ENCODE measurements around the gene C4B. TPM values are rescaled to one million over a fixed set of nuclear protein-coding genes. Genes with fewer than 3 reads are reported as not detected.
A peak's percentile ranks its signal among the peaks of the same experiment; 100 is the strongest.
"Not testable (repeated sequence)": the region's sequence is repeated elsewhere in the genome, so short reads cannot be mapped to it uniquely, and the experiment has no call there.

C4B gene
- total RNA-seq: 2.9 and 3.7 TPM in 2 replicates

GRCh38 chr6:32014547-32014946 is at the start of gene C4B:
TSS of gene C4B (plus strand) at chr6:32014795. CDS start at chr6:32014846, 51 bp downstream.
- H3K27me3 Mint-ChIP-seq; intact Hi-C loops (cut with micrococcal nuclease); H3K4me1 Mint-ChIP-seq; H3K9me3 Mint-ChIP-seq; DNase-seq; H3K27ac Mint-ChIP-seq; H3K36me3 Mint-ChIP-seq (ENCODE audit: low read depth); H3K4me3 Mint-ChIP-seq: not testable (repeated sequence)

- DNase-seq: no peak
- no peak overlapping the region for H3K4me3 Mint-ChIP-seq
- H3K4me1 Mint-ChIP-seq: peaks cover 20% of the 10 kb centered on the region
- H3K27ac Mint-ChIP-seq: no peak overlapping the region
- intact Hi-C loops (cut with micrococcal nuclease): no loop called here
- H3K9me3 Mint-ChIP-seq: no peaks in the 10 kb centered on the region
- no peaks in the 10 kb centered on the region for H3K27me3 Mint-ChIP-seq
- H3K36me3 Mint-ChIP-seq (ENCODE audit: low read depth): peaks cover 76% of the 10 kb centered on the region
Observed at GRCh38 chr6:31965700-31966099, 48.9 kb upstream of the C4B start.

- Mint-ChIP-seq H3K9me3 (no peaks in the 10 kb centered on the region), H3K36me3 (ENCODE audit: low read depth) (peaks cover 69% of the 10 kb centered on the region), H3K4me3 (no peak overlapping the region), H3K4me1 (peaks cover 21% of the 10 kb centered on the region), H3K27me3 (no peaks in the 10 kb centered on the region), H3K27ac (no peak overlapping the region)
- DNase-seq: no peak
- intact Hi-C loops (cut with micrococcal nuclease): no loop called here
Observed at GRCh38 chr6:31966506-31966905, 48.1 kb upstream of the C4B start.

- Mint-ChIP-seq H3K4me3 (no peak overlapping the region), H3K9me3 (no peaks in the 10 kb centered on the region), H3K4me1 (peaks cover 21% of the 10 kb centered on the region), H3K27ac (no peak overlapping the region), H3K36me3 (ENCODE audit: low read depth) (peaks cover 65% of the 10 kb centered on the region), H3K27me3 (peaks cover 2% of the 10 kb centered on the region)
- intact Hi-C loops (cut with micrococcal nuclease): no loop called here
- no peak for DNase-seq
Observed at GRCh38 chr6:31966997-31967925, 47.3 kb upstream of the C4B start.

- Mint-ChIP-seq H3K36me3 (ENCODE audit: low read depth) (peaks cover 58% of the 10 kb centered on the region), H3K27me3 (peaks cover 2% of the 10 kb centered on the region), H3K4me3 (no peak overlapping the region), H3K4me1 (peaks cover 27% of the 10 kb centered on the region), H3K27ac (no peak overlapping the region), H3K9me3 (no peaks in the 10 kb centered on the region)
- intact Hi-C loops (cut with micrococcal nuclease): no loop called here
- no peak for DNase-seq
Observed at GRCh38 chr6:31967926-31968320, 46.7 kb upstream of the C4B start.

GRCh38 chr6:31968326-31968725 is 46.3 kb upstream of the C4B start:
- H3K9me3 Mint-ChIP-seq: no peaks in the 10 kb centered on the region
- DNase-seq: no peak
- no peak overlapping the region for H3K4me3 Mint-ChIP-seq
- H3K4me1 Mint-ChIP-seq: peaks cover 31% of the 10 kb centered on the region
- peaks cover 2% of the 10 kb centered on the region for H3K27me3 Mint-ChIP-seq
- H3K27ac Mint-ChIP-seq: no peak overlapping the region
- intact Hi-C loops (cut with micrococcal nuclease): no loop called here
- peaks cover 57% of the 10 kb centered on the region for H3K36me3 Mint-ChIP-seq (ENCODE audit: low read depth)

- Mint-ChIP-seq H3K4me3 (no peak overlapping the region), H3K9me3 (no peaks in the 10 kb centered on the region), H3K4me1 (peaks cover 38% of the 10 kb centered on the region), H3K27ac (peak overlapping the region; percentile 59), H3K36me3 (ENCODE audit: low read depth) (peaks cover 54% of the 10 kb centered on the region), H3K27me3 (peaks cover 2% of the 10 kb centered on the region)
- intact Hi-C loops (cut with micrococcal nuclease): no loop called here
- no peak for DNase-seq
Observed at GRCh38 chr6:31968791-31969711, 45.5 kb upstream of the C4B start.

GRCh38 chr6:31969712-31970603 is 44.6 kb upstream of the C4B start:
- Mint-ChIP-seq H3K27ac (peak overlapping the region; percentile 83), H3K27me3 (peaks cover 2% of the 10 kb centered on the region), H3K4me1 (peaks cover 41% of the 10 kb centered on the region), H3K36me3 (ENCODE audit: low read depth) (peaks cover 48% of the 10 kb centered on the region), H3K9me3 (no peaks in the 10 kb centered on the region), H3K4me3 (peak overlapping the region; percentile 99)
- no peak for DNase-seq
- intact Hi-C loops (cut with micrococcal nuclease): loop anchor here (10.0 kb wide), 1 partner anchor 1415 kb away; the partner anchor contains the start of genes GNL1 and PRR3

- peak overlapping the region; percentile 100 for H3K27ac Mint-ChIP-seq
- H3K36me3 Mint-ChIP-seq (ENCODE audit: low read depth): peaks cover 40% of the 10 kb centered on the region
- H3K4me1 Mint-ChIP-seq: peaks cover 41% of the 10 kb centered on the region
- no peaks in the 10 kb centered on the region for H3K9me3 Mint-ChIP-seq
- peak overlapping the region; percentile 99 for H3K4me3 Mint-ChIP-seq
- intact Hi-C loops (cut with micrococcal nuclease): loop anchor here (10.0 kb wide), 1 partner anchor 1416 kb away; the partner anchor contains the start of genes GNL1 and PRR3
- H3K27me3 Mint-ChIP-seq: peaks cover 2% of the 10 kb centered on the region
- DNase-seq: peak; percentile 65
Observed at GRCh38 chr6:31970604-31971271, 43.9 kb upstream of the C4B start.

- intact Hi-C loops (cut with micrococcal nuclease): loop anchor here (10.0 kb wide), 1 partner anchor 1417 kb away; the partner anchor contains the start of genes GNL1 and PRR3
- H3K27ac Mint-ChIP-seq: peak overlapping the region; percentile 100
- H3K9me3 Mint-ChIP-seq: no peaks in the 10 kb centered on the region
- peaks cover 41% of the 10 kb centered on the region for H3K4me1 Mint-ChIP-seq
- peak overlapping the region; percentile 99 for H3K4me3 Mint-ChIP-seq
- H3K27me3 Mint-ChIP-seq: peaks cover 2% of the 10 kb centered on the region
- peaks cover 40% of the 10 kb centered on the region for H3K36me3 Mint-ChIP-seq (ENCODE audit: low read depth)
- DNase-seq: peak; percentile 70
Observed at GRCh38 chr6:31971279-31971992, 43.2 kb upstream of the C4B start.

- Mint-ChIP-seq H3K4me3 (peak within 1 kb of the TSS; percentile 99), H3K27ac (peak within 1 kb of the TSS; percentile 100), H3K4me1 (peaks cover 41% of the 10 kb centered on the region), H3K36me3 (ENCODE audit: low read depth) (peaks cover 36% of the 10 kb centered on the region), H3K27me3 (peaks cover 2% of the 10 kb centered on the region), H3K9me3 (no peaks in the 10 kb centered on the region)
- intact Hi-C loops (cut with micrococcal nuclease): loop anchor here (1.0 to 10.0 kb wide), 3 partner anchors 13 to 1417 kb away; partner anchors contain the start of genes AGPAT1, GNL1, PRR3 and SKIC2
- DNase-seq: peak; percentile 99
Observed at GRCh38 chr6:31971993-31972708, 42.4 kb upstream of the C4B start, which contains the start of gene DXO. TSS of gene DXO (minus strand) at chr6:31972138. CDS start at chr6:31971675, 463 bp downstream.
